ENCODE data around the gene DTNB.

The DTNB gene

DNA sequence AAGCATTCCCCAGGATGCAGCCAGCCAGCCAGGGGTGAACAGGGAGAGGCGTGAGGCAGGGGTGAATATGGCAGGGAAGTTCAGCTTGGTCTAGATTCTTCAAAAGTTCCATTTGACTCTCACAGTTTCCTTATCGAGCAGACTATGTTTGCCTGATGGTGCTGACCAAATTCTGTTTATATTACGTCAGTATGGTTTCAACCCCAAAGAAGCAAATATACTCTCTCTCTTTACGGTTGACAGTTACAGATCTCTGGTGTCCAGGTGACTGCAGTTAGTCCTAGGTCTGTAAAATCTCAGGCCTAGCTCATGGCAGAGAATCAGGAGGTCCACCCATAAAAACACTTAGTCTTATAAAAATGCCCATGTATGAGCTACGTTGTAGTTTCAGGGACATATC lies 293.4 kb downstream of the DTNB start:
- DNase-seq: no peak

DNA sequence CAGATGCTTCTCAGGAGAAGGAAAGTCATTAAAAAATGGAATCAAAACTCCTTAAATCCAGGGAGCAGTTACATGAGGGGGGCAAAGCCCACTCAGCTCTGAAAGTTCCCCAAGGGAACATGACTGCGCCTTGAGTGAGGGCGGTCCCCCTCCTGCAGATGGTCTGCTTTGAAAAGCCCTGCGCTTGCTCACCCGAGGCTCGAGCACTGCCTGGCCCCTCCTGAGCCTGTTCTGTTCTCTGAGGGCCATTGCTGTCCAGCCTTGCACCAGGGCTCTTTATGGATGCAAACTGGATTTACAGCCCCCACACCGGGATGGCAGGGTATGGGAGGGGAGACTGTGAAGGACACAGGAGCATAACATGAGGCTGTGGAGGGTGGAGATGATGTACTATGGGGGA lies 293.8 kb downstream of the DTNB start:
- DNase-seq: no peak

DNA sequence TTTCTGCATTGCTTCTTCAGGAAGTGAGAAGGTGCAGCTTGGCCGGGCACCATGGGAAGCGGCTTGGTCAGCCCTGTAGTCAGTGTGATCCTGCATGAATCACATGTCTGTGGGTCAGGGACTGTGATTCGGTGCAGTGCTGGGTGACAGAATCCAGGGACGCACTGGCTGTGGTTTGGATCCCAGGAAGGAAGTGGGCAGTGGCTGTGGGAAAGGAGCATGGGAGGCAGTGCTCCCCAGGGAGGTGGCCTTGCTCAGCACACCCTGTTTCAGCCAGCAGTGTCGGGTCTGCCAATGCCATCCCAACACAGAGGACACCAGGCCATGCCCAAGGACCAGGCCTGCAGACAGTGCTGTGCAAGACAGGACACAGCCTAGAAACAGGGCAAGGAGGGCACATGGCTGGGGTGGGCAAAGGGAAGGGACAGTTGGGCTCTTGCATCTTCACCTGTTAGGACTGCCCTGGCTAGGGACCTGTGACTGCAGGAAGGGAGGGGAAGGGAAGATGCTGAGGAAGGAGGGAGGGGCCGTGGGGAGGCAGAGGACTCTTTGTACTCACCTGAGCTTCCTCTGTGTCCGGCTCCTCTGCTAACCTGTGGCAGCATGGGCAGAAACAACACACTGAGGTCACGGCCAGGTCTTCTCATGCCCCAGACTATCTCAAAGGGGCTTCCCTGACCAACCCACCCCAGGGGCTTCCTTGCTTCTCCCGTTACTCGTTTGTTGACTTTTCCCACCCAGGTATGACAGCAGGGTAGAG lies 294.5 kb downstream of the DTNB start:
- DNase-seq: no peak

DNA sequence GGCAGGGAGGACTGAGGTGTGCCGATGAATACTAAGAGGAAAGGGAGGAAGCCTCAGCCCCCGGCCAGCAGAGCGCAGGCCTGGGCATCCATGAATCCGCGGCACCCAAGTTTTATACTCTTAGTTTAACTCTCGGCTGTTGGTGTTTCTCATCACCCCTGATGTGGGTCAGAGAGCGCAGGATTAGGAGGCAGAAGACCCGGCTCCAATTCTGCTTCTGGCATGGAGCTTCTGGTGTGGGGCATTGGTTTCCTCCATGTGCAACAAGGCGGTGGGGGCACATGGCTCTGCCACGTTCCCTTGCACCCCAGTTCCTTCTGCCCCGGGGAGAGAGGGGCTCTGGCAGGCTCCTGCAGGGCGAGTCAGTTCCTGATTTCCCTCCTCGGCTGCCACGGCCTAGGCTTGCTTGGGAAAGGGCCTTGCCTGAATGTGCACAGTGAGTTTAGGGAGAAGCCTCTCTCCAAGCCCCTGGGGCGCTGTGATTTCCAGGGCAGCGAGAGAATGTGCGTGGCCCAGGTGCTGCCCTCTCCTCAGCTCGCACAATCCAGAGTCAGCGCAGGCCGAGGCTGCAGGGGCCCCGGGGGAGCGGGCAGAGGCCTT lies 295.5 kb downstream of the DTNB start:
- no peak for DNase-seq

DNA sequence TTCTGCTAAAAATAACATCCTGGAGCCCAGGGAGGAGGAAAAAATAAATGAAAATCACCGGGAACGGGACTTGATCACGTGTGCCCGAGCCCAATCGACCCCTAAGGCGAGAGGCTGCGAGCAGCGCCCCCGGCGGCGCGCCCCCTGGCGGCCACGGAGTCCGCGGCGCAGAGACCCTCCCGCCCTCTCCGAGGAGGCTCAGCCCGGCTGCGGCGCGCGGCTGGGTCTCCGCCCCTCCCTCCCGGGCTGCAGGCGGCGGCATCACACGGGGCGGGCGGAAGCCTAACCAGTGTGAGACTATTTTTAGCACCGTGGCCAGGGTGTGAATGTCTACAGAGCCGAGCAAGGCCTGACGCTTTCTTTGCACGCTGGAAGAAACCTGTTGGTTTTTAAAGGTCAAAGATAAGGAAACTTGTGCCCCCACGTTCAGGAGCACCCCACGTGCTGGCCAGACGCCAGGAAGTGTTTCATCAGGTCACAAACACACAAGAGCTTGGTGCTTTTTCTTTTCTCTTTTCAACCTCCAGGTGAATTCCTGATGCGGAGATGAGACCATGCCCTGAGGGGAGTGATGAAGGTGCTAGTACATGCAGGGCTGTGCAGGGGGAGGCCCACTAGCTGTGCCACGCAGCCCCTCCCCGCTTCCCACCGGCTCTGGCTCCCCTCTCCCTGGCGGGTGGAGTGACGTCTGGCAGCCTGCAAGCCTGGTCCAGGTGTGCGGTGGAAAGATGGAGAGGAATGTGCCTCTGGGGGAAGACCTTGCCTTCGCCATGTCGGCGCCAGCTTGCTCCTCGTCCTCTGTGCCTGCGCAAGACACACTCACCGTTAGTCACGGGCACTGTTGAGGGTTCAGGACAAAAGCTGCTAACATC lies 296.4 kb downstream of the DTNB start:
- DNase-seq: peak; percentile 96

DNA sequence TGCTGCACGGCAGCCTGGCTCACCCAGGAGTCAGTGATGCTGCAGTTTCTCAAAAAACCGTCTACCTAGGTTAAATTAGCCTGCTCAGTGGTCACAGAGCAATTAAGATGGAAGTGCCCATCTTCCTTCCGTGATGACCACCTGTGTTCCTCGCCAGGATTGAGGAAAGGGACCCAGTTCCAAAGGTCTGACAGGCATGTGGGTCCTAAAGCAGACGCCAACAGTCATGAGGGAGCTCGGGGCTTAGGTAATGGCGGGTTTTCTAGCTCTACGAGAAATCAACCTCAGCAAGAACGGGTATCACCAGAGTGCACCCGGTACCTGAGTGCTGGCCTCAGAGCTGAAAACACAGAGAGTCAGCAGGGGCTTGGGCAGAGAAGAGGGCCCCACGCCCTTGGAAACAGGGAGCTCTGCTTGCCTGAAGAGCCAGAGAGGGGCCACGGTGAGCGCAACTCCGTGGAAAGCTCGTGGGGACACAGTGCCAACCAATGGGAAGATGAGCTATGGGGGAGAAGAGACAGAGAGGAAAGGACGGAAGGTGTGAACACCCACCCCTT lies 297.3 kb downstream of the DTNB start:
- DNase-seq: no peak

DNA sequence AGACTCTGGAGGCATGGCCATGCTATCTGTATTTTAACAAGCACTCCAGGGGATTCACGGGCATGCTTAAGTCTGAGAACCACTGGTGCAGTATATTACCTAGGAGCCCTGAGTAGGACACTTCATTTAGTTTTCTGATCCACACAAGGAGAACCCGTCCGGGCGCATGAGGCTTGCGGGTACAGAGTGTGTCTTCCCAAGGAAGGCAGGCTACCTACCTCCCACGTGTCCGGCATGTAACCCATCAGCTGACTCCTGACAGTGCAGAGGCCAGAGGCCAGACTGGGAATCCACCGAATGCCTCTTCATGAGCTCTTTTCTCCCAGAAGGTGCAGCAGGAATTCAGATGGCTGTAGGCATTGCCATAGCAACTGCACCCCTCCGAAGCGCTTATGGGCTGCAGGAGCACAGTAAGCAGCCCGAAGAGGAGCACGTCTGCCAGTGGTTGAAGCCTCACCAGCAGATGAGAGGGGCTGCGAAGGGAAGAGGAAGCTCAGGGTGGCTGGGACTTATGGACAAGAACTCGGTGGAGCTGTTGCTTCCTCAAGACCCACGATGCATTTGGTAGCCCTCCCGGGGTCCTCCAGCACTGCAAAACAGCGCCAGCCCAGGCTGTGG lies 297.9 kb downstream of the DTNB start:
- no peak for DNase-seq

DNA sequence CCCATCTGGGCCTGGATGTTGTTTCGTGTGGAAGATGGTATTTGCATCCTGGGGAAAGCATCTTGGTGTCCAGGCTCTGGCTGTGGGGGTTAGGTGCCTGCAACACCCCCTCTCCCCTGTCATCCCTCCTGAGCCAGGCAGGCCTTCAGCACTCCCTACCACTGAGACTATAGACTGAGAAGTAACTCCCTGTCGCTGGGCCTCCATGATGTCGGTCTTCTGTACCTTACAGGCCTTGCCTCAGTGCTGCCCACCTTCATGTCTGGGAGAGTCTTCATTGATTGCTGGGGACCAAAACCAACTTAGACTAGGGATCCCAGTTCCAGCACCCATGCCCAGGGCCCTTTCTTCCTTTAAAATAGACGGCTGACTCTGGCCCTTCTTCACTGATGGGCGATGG lies 298.6 kb downstream of the DTNB start:
- no peak for DNase-seq

DNA sequence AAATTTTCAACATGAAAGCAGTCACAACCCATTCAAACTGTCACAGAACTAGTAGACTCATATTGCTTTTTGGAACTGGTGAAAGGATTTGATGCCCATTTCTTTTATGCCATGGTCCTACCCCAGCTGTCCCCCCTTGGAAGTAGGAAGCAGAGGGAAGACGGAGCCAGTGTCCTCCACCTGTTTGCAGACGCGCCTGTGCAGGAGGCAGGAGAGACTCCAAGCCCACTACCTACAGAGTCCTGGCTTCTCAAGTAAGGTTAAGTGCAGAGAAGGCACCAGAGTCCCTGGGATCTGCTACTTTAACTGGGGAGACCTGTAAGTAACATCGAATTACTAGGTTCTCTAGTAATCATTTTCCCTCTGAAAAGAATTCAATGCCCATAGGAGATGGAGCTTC lies 299.0 kb downstream of the DTNB start:
- DNase-seq: no peak

DNA sequence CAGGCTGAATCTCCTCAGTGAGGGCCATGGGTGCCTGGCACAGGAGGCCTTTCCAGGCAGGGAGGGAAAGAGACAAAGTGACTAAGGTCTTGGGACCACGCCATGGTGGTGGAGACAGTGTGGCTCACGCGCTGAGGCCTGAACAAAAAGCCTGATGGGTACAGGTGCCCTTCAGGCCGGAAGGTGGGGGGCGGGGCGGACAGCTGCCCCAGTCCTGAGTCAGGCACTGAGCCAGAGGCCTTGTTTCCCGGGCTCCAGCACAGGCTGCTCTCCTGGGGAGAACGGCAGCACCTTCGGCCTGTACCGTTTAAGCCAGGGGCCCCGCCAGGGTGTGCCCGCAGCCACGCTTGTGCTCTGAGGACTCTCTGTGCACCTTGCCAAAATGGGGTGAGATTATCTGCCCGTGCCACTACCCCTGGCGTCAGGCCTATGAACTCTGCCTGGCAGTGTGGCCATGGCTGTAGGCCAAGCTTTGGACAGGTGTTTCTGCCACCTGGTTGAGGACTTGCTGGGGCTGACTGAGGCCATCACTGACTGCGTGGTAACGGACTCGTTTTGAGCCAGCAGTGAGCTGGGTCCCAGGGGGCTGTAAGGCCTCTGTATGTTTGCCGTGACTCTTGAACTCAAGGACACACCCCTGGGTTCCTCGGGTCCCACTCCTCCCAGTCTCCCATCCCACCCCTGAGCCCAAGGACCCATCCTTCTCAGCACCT lies 300.0 kb downstream of the DTNB start:
- DNase-seq: no peak

DNA sequence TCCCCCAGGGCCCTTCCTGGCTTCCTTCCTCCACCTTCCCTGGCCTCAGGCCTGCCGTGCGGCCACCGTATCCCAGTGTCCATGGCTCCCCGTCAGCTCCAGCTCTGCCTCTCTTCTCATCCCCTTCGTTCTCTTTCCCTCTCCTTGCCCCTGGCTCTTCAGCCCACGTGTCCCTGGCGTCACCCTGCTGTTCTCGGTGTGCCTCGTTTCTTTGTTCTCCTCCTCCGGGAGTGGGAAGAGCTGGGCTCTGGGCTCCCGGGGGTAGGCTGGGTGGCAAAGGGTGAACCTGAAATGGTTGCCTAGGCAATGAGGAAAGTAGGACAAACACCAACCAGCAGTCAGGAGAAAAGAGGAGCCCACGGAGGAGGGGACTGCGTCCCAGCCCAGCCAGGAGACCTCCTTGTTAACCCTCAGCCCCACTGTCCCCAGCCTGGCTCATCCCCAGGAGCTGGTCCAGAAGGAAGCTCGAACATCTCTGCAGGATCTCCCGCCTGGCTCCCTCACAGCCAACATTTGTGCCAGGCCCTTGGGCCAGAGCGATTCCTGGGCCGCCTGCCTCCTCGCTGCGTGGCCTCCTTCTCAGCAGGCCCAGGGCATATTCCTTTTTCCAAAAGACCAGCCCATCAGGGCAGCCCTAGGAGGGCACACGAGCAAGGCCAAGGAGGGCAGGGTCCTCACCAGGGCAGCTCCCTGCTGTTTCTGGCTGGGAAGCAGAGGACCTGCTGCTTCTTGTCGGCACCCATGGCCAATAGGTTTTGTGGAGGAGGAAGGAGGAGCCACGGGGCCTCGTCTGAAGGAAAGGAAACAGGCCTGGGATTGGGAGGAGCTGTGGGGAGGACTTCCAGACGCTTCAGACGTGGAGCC lies 300.7 kb downstream of the DTNB start:
- DNase-seq: no peak

DNA sequence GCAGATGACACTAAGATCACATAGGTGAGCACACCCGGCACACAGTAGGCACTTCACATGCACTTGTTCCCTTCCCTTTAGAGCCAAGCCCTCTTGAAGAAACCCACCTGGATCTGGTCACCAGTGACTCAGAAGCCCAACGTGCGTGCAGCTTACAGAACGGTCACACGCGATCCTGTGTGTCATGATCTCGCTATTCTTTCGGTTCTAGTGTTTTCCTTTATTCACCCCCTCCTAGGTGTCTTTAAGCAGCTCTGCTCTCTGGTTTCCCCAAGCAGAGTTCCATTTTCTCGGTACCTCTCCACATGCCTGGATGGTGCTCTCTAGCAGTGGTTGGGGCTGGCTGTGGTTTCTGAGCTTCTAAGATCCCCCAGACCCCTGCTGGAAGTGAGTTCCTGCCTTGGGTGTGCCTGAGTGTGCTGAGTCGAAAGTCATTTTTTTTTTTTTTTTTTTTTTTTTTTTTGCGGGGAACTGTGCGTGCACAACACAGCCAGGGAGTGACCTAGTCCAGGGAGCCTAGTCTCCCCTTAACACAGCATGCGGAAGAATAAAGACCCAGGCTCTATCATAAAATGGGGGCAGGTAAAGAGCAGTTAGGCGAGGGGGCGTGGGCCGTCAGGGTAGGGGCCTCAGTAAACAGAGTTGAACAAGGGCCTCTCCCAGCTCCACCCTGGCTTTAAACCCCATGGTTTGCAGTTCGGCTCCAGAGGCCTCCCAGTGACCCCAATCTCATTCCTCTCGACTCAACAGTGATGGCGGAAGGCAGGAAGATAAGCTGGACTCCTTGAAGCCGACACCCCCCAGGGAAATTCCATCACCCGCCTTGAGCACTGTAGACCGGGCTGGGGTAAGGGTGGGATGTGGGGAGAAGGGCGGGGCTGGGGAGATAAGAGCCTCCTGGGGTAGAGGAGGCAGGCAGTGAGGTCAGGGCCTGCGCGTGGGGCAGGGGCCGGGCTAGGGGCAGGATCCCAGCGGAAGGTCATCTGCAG lies 301.8 kb downstream of the DTNB start:
- DNase-seq: no peak

DNA sequence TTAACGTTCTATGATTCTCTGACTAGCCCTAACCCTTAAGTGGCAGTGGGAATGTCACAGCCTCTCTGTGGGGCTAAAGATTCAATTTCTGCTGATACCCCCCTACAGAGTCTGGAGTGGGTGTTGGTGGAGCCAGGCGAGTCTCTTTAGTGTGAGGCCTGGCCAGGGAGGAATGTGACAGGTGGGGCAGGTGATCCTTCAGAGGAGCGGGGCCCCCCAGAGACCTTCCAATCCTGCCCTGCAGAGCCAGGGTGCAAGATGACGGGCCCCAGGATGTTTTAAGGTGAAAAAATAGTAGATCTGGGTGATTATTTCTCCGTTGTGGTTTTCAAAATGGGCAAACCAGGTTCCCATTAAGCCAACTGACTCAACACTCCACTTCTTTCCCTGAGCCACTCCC lies 303.5 kb downstream of the DTNB start:
- DNase-seq: no peak

DNA sequence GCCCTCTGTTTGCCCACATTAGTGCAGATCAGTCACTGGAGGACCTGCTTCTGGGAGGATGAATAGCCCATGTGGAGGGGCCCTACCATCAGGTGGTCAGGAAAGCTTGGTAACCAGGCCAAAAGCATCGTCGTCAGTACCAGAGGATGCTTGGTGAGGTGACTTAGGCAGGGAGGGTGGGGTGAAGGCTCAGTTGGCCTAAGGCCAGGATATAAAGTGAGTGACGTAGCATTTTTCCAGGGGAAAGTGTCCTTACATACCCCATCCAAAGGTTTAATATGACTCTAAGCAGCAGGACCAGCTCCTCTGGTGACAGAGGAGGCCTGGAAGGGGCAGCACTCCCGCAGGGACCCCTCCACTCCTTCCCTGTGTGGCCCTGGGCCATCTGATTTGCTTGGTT lies 303.9 kb downstream of the DTNB start:
- no peak for DNase-seq

DNA sequence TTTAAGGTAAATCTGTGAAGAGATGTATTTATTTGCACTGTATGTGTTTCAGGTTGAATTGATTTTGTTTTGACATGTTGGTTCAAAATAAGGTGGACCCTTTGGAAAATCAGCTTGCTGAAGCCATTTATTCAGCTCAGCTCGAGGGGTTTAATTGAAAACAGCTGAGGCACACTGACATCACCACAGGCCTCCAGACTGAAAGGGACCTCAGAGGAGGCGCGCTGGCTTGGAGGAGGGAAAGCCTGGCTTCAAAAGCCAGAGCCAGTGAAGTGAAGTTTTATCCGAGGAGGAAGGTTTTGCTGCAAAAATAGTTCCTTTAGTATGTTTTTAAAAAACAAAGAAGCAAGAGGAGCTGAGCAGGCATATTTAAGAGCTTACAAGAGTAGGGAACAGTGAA lies 304.7 kb downstream of the DTNB start:
- no peak for DNase-seq

DNA sequence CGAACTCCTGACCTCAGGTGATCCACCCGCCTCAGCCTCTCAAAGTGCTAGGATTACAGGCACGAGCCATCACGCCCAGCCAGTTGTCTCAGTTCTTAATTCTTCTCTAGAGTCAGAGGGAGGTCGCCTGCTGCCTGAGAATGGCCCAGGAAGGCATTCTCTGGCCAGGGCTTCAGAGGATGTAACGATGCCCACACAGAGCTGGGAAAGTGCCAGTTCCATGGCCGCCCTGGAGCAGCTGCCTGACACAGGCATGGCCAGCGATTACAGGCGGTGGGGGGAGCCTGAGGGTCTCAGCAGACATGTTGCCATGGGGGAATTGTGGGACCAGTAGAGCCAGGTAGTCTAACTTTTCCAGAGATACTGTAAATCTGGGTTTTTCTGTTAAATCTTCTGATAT lies 306.1 kb downstream of the DTNB start:
- no peak for DNase-seq

DNA sequence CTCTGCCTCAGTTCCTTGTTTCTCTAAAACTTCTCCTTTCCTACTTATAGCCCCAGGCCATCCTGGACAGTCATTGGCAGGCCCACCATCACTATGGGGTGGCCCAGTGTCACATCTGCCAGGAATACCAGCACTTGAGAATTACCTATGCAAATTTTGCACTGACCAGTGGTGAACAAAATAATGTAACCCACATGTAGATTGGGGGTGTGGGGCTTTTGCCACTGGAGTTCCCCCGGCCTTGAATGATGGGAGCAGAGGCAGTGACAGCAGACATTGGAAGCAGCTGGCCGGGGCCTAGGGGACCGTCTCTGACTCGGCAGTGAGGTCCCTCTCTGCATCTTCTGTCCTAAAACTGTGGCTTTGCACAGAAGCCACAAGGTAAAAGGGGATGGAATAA lies 306.7 kb downstream of the DTNB start:
- no peak for DNase-seq

DNA sequence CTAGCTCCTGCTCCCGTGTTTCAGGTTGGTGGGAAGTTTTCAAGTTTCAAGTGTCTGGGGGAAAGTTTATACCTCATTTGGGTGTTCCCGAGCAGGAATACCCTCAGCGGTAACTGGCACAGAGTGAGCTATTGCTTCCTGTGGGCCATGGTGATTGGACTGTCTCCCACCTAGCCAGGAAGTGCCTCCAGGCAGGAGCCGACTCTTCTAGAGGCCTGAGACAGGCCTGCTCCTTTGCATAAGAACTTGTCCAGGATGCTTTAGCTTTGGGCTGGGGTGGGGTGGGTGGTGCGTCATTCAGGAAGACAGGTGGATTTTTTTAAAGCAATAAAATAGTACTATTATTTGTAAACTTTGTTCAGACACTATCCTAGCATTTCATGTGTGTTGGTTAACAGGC lies 308.1 kb downstream of the DTNB start:
- no peak for DNase-seq

DNA sequence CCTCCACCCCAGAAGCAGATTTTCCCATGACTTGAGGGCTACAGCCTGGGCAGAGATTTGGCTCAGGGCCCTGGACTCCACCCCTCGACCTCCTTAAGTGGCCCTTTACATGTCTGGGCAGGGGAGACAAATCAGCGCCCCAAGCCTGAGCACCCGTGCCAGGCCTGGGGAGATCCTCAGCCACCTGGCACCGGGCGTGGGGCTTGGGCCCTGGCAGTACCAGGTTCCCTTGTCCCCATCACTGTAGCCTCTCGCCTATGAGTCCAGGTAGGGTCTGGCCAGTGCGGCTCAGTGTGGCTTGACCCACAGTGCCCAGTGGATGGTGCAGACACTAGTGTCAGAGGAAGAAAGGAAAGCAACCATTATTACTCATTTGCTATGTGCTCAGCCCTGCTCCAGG lies 309.6 kb downstream of the DTNB start:
- DNase-seq: no peak

DNA sequence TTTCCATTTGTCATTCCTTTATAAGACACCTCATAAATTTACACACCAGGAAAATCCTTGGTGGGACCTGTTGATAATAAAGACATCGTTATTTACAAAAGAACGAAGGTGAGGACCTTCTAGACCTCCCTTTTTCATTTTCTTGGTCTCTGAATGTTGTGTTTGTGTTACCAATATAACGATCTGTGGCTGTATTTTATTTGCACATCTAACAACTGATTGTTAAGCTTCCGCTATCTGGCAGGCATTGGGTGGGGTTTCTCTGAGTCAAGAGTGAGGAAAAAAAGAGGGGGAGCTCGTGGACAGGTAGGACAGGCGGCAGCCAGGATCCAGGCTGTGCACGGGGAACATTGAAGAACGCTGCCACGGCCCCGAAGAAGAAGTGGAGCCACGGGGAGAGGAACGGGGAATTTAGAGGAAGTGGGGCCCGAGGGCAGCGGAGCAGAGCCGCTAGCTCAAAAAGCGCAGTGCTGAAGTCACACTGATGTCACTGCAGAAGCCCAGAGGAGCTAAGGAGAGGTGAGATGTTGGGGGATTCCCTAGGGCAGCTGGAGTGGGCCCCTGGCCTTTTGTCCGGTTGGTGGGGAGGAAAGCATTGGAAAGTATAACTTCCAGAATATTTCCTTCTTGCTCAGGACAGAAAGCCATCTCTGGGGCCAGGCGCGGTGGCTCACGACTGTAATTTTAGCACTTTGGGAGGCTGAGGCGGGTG lies 310.8 kb downstream of the DTNB start:
- peak; percentile 60 for DNase-seq

All from CD4-positive, alpha-beta T cell treated with Interleukin-4 for 4 hours (primary cell).